A549 treated with AZD2906 at 1 μM for 4 hours (cell line): ENCODE measurements around the gene SCAMP4. TPM values are rescaled to one million over a fixed set of nuclear protein-coding genes. Genes with fewer than 3 reads are reported as not detected.

Source experiments
- total RNA-seq: library from RNA; stranded (reverse); fragments of 200-300 nt; extraction: Qiagen RNA extraction; gene quantifications from 5 replicates; pipeline ENCODE4 v1.2.3, GENCODE V29; 2022

Gene SCAMP4
- total RNA-seq = 48.6 to 80.5 TPM (median 50.9 TPM) in 5 replicates

GRCh38 chr19:1905110-1905862 lies at the start of gene SCAMP4, which contains the start of gene ADAT3:
Gene SCAMP4, plus strand, starts transcription at chr19:1905399. Its CDS starts 9,621 bp downstream, at chr19:1915020.
Gene ADAT3, plus strand, starts transcription at chr19:1905399. Its CDS starts 6,649 bp downstream, at chr19:1912048.

GRCh38 chr19:1863328-1863637 lies 41.9 kb upstream of the SCAMP4 start, which contains the start of gene KLF16:
Gene KLF16, minus strand, starts transcription at chr19:1863579. Its CDS starts 82 bp downstream, at chr19:1863497.

GRCh38 chr19:1885398-1886119 lies 19.6 kb upstream of the SCAMP4 start, which contains the start of gene ABHD17A:
Gene ABHD17A, minus strand, starts transcription at chr19:1885496. Its CDS starts 3,930 bp downstream, at chr19:1881566.

GRCh38 chr19:1941146-1942077 lies 36.2 kb downstream of the SCAMP4 start, which contains the start of gene CSNK1G2:
Gene CSNK1G2, plus strand, starts transcription at chr19:1941172. Its CDS starts 28,601 bp downstream, at chr19:1969773.

Other genes with a start within 250 kb of the SCAMP4 start
- 0.01 to 0.02 TPM (median 0.02 TPM) in 3 of 5 replicates, not detected in the others for gene ONECUT3, start 151.9 kb upstream of the SCAMP4 start, total RNA-seq
- 1.9 to 3.7 TPM (median 3.1 TPM) in 5 replicates for gene ATP8B3, start 93.1 kb upstream of the SCAMP4 start, total RNA-seq
- 15.3 to 21.2 TPM (median 18.9 TPM) in 5 replicates for gene REXO1, start 56.9 kb upstream of the SCAMP4 start, total RNA-seq
- 18.2 to 33.0 TPM (median 30.7 TPM) in 5 replicates for gene KLF16, start 41.8 kb upstream of the SCAMP4 start, total RNA-seq
- 20.2 to 40.3 TPM (median 37.9 TPM) in 5 replicates for gene ABHD17A, start 19.9 kb upstream of the SCAMP4 start, total RNA-seq
- gene ADAT3, start within 50 bp of the SCAMP4 start, total RNA-seq = 2.1 to 6.7 TPM (median 5.2 TPM) in 5 replicates
- 33.7 to 51.8 TPM (median 47.3 TPM) in 5 replicates for gene CSNK1G2, start 35.8 kb downstream of the SCAMP4 start, total RNA-seq
- 34.0 to 49.1 TPM (median 45.1 TPM) in 5 replicates for gene BTBD2, start 110.3 kb downstream of the SCAMP4 start, total RNA-seq
- gene MKNK2, start 145.8 kb downstream of the SCAMP4 start, total RNA-seq = 45.9 to 79.0 TPM (median 71.3 TPM) in 5 replicates
- 13.3 to 15.2 TPM (median 14.0 TPM) in 5 replicates for gene MOB3A, start 190.9 kb downstream of the SCAMP4 start, total RNA-seq
- 0.41 to 0.98 TPM (median 0.79 TPM) in 5 replicates for gene IZUMO4, start 191.5 kb downstream of the SCAMP4 start, total RNA-seq
- 72.8 to 81.4 TPM (median 78.3 TPM) in 5 replicates for gene AP3D1, start 246.2 kb downstream of the SCAMP4 start, total RNA-seq